Activated naive CD4-positive, alpha-beta T cell treated with anti-CD3 and anti-CD28 coated beads, Interleukin-2, amount 50 U/mL, for 72 hours (primary cell): Measurements from ENCODE around the gene SLC16A5. TPM values are rescaled to one million over a fixed set of nuclear protein-coding genes. Genes with fewer than 3 reads are reported as not detected.

Experiments
- ATAC-seq, 2 donors: fragments of 150-1000 bp; cut with Tn5 transposase; 2 replicates each; pipeline ENCODE4 v1.10.0; 2021; ENCODE audit warnings: mild to moderate bottlenecking in 2 of 2, moderate library complexity in 2 of 2
- DNase-seq, 2 donors: peaks; one replicate each; pipeline ENCODE4 v3.0.0; 2021 to 2022; ENCODE audit warnings: low spot score in 2 of 2
- H3K27ac Mint-ChIP-seq, 2 donors: one replicate each; pipeline ENCODE4 v1.8.0; 2022; ENCODE audit warnings: mild to moderate bottlenecking in 2 of 2, mixed read lengths in 2 of 2
- H3K36me3 Mint-ChIP-seq, 2 donors: one replicate each; pipeline ENCODE4 v1.8.0; 2022; ENCODE audit warnings: mixed read lengths in 2 of 2
- H3K9me3 Mint-ChIP-seq, 2 donors: one replicate each; pipeline ENCODE4 v1.8.0; 2022; ENCODE audit warnings: mixed read lengths in 2 of 2
- total RNA-seq, 2 donors: library from RNA; stranded (reverse); gene quantifications; one replicate each; pipeline ENCODE4 v1.2.3, GENCODE V29; 2022

Gene SLC16A5
- total RNA-seq, 2 donors from 2014 or later = 6.0 to 10.9 TPM

- no peaks in the 10 kb centered on the region for H3K9me3 Mint-ChIP-seq
- H3K27ac Mint-ChIP-seq = no peak overlapping the region
- ATAC-seq = no peak
- DNase-seq = no peak
- H3K36me3 Mint-ChIP-seq = no peaks in the 10 kb centered on the region
Observed at GRCh38 chr17:75094871-75095399, 7.2 kb downstream of the SLC16A5 start.

- Mint-ChIP-seq H3K9me3 (no peaks in the 10 kb centered on the region), H3K36me3 (no peaks in the 10 kb centered on the region), H3K27ac (peak overlapping the region in 1 of 2 donors; percentile 39)
- no peak for DNase-seq
- peak in 1 of 2 donors; percentile 45 for ATAC-seq
Observed at GRCh38 chr17:75096082-75096625, 8.4 kb downstream of the SLC16A5 start.

GRCh38 chr17:75097865-75098264, 10.1 kb downstream of the SLC16A5 start:
- H3K27ac Mint-ChIP-seq = no peak overlapping the region
- ATAC-seq (no peak), DNase-seq (no peak)
- no peaks in the 10 kb centered on the region for H3K9me3 Mint-ChIP-seq
- H3K36me3 Mint-ChIP-seq = no peaks in the 10 kb centered on the region

GRCh38 chr17:75098861-75099260, 11.1 kb downstream of the SLC16A5 start:
- Mint-ChIP-seq H3K9me3 (no peaks in the 10 kb centered on the region), H3K27ac (peak overlapping the region; percentile 25), H3K36me3 (no peaks in the 10 kb centered on the region)
- ATAC-seq = no peak
- DNase-seq = no peak

- Mint-ChIP-seq H3K27ac (peak overlapping the region in 1 of 2 donors; percentile 77), H3K36me3 (no peaks in the 10 kb centered on the region), H3K9me3 (no peaks in the 10 kb centered on the region)
- DNase-seq = no peak
- no peak for ATAC-seq
Observed at GRCh38 chr17:75099881-75100595, 12.3 kb downstream of the SLC16A5 start.

GRCh38 chr17:75102385-75102821, 14.6 kb downstream of the SLC16A5 start:
- DNase-seq (no peak), ATAC-seq (peak in 1 of 2 donors; percentile 47)
- no peaks in the 10 kb centered on the region for H3K36me3 Mint-ChIP-seq
- H3K27ac Mint-ChIP-seq = no peak overlapping the region
- no peaks in the 10 kb centered on the region for H3K9me3 Mint-ChIP-seq

GRCh38 chr17:75103601-75104554, 16.1 kb downstream of the SLC16A5 start:
- H3K36me3 Mint-ChIP-seq = no peaks in the 10 kb centered on the region
- DNase-seq = no peak
- peak overlapping the region in 1 of 2 donors; percentile 44 for H3K27ac Mint-ChIP-seq
- no peak for ATAC-seq
- no peaks in the 10 kb centered on the region for H3K9me3 Mint-ChIP-seq

GRCh38 chr17:75105126-75106080, 17.6 kb downstream of the SLC16A5 start:
- H3K27ac Mint-ChIP-seq = no peak overlapping the region
- DNase-seq (peak in 1 of 2 donors; percentile 38), ATAC-seq (peak in 1 of 2 donors; percentile 34)
- no peaks in the 10 kb centered on the region for H3K36me3 Mint-ChIP-seq
- H3K9me3 Mint-ChIP-seq = no peaks in the 10 kb centered on the region

- Mint-ChIP-seq H3K9me3 (no peaks in the 10 kb centered on the region), H3K36me3 (peaks cover 0 to 11% of the 10 kb centered on the region in 2 donors), H3K27ac (no peak overlapping the region)
- DNase-seq (no peak), ATAC-seq (no peak)
Observed at GRCh38 chr17:75108193-75108592, 20.4 kb downstream of the SLC16A5 start.

- ATAC-seq (peak; percentile 5 to 21), DNase-seq (peak in 1 of 2 donors; percentile 33)
- Mint-ChIP-seq H3K9me3 (no peaks in the 10 kb centered on the region), H3K36me3 (peaks cover 0 to 11% of the 10 kb centered on the region in 2 donors), H3K27ac (peak overlapping the region; percentile 14 to 82)
Observed at GRCh38 chr17:75109046-75109406, 21.3 kb downstream of the SLC16A5 start.

GRCh38 chr17:75109407-75110233, 21.9 kb downstream of the SLC16A5 start, which contains the start of gene ARMC7:
TSS of gene ARMC7 (plus strand) at chr17:75109969. CDS start at chr17:75110289, 320 bp downstream.
- H3K9me3 Mint-ChIP-seq = no peaks in the 10 kb centered on the region
- H3K27ac Mint-ChIP-seq = peak within 1 kb of the TSS; percentile 74 to 82
- ATAC-seq (peak; percentile 87), DNase-seq (peak; percentile 92 to 98)
- peaks cover 5 to 11% of the 10 kb centered on the region in 2 donors for H3K36me3 Mint-ChIP-seq

GRCh38 chr17:75110234-75110937, 22.6 kb downstream of the SLC16A5 start:
- Mint-ChIP-seq H3K27ac (peak overlapping the region in 1 of 2 donors; percentile 82), H3K9me3 (no peaks in the 10 kb centered on the region), H3K36me3 (peaks cover 10 to 11% of the 10 kb centered on the region in 2 donors)
- DNase-seq (peak in 1 of 2 donors; percentile 27), ATAC-seq (no peak)

- peak overlapping the region in 1 of 2 donors; percentile 31 for H3K27ac Mint-ChIP-seq
- no peaks in the 10 kb centered on the region for H3K9me3 Mint-ChIP-seq
- ATAC-seq (no peak), DNase-seq (no peak)
- peaks cover 10 to 11% of the 10 kb centered on the region in 2 donors for H3K36me3 Mint-ChIP-seq
Observed at GRCh38 chr17:75111777-75112335, 24.1 kb downstream of the SLC16A5 start.
